A673 (cell line): ENCODE results near the gene ZNF789. TPM values are rescaled to one million over a fixed set of nuclear protein-coding genes. Genes with fewer than 3 reads are reported as not detected.

Experiments
- BruUV-seq: library from RNA; stranded (reverse); fragments of 400-500 nt; replicated peaks from 2 replicates; lab custom pipeline; 2021; lab: Mats Ljungman, UMichigan
- CTCF ChIA-PET: fragments of 300-600 bp; sonication (Branson Sonifier 250); formaldehyde crosslinking; loops from one replicate; lab custom pipeline; 2022; ENCODE audit warnings: antibody characterized with exemption; lab: Charles Lee
- POLR2A ChIA-PET: fragments of 300-600 bp; sonication (Branson Sonifier 250); formaldehyde crosslinking; loops from one replicate; lab custom pipeline; 2022; ENCODE audit warnings: antibody characterized with exemption; ENCODE audit not compliant: low non-redundant PET; lab: Charles Lee
- DNase-seq: peaks from one replicate; pipeline ENCODE4 v3.0.0-alpha.2; 2015; ENCODE audit warnings: low spot score
- H3K27ac ChIP-seq: fragments of 200-600 bp; sonication (generic); 2 replicates; pipeline ENCODE4 v1.5.1; 2016; ENCODE audit warnings: mixed run types, low read depth, mild to moderate bottlenecking, mixed read lengths, antibody characterized with exemption, low read length; ENCODE audit not compliant: poor library complexity, severe bottlenecking
- H3K27me3 ChIP-seq: fragments of 200-600 bp; sonication (generic); replicated peaks from 2 replicates; pipeline ENCODE4 v1.6.1; 2017; ENCODE audit warnings: mixed run types, low read depth, mild to moderate bottlenecking, mixed read lengths, antibody characterized with exemption, low read length; ENCODE audit not compliant: insufficient read depth, poor library complexity
- H3K36me3 ChIP-seq: fragments of 200-600 bp; sonication (generic); 2 replicates; pipeline ENCODE4 v1.6.1; 2016; ENCODE audit warnings: mixed run types, mild to moderate bottlenecking, mixed read lengths, antibody characterized with exemption, low read length; ENCODE audit not compliant: insufficient read depth, poor library complexity, severe bottlenecking
- H3K4me1 ChIP-seq: fragments of 200-600 bp; sonication (generic); 2 replicates; pipeline ENCODE4 v1.6.1; 2017; ENCODE audit warnings: mixed run types, mild to moderate bottlenecking, mixed read lengths, antibody characterized with exemption, low read length; ENCODE audit not compliant: insufficient read depth, poor library complexity, severe bottlenecking
- H3K4me3 ChIP-seq: fragments of 200-600 bp; sonication (generic); 2 replicates; pipeline ENCODE4 v1.5.1; 2016; ENCODE audit warnings: low read depth, mixed run types, mild to moderate bottlenecking, mixed read lengths, low read length; ENCODE audit not compliant: poor library complexity, severe bottlenecking
- H3K9me3 ChIP-seq: fragments of 200-600 bp; sonication (generic); 2 replicates; pipeline ENCODE4 v1.6.1; 2016; ENCODE audit warnings: mixed run types, low read depth, mild to moderate bottlenecking, mixed read lengths, antibody characterized with exemption, low read length; ENCODE audit not compliant: poor library complexity, severe bottlenecking
- CTCF ChIP-seq: fragments of 300-800, 200-600 bp; sonication (generic); conservative IDR thresholded peaks from 2 replicates; pipeline ENCODE4 v1.5.1; 2017; ENCODE audit warnings: low read depth, mild to moderate bottlenecking, antibody characterized with exemption, low read length, moderate library complexity, mixed read lengths
- EZH2 ChIP-seq: fragments of 200-600 bp; sonication (generic); IDR thresholded peaks from 2 replicates; pipeline ENCODE4 v1.6.1; 2017; ENCODE audit warnings: borderline replicate concordance, low read depth, mild to moderate bottlenecking, mixed read lengths, antibody characterized with exemption, low read length; ENCODE audit not compliant: poor library complexity, severe bottlenecking
- intact Hi-C: fragments of 100-400 bp; cut with micrococcal nuclease; formaldehyde crosslinking; loops from one replicate; pipeline ENCODE4 v1.10.0; 2022; ENCODE audit not compliant: unreplicated experiment
- total RNA-seq: library from RNA; stranded (reverse); gene quantifications from 2 replicates; pipeline ENCODE4 v1.2.3, GENCODE V29; 2021

ZNF789 gene
- total RNA-seq, 1 experiment from 2014 or later: 17.0 TPM

- Histone ChIP-seq H3K4me3 (no peak overlapping the region), H3K27me3 (no peaks in the 10 kb centered on the region), H3K36me3 (peaks cover 79% of the 10 kb centered on the region), H3K27ac (no peak overlapping the region), H3K9me3 (no peaks in the 10 kb centered on the region), H3K4me1 (no peaks in the 10 kb centered on the region)
- CTCF ChIA-PET: no interaction called here
- no TSS peak for BruUV-seq
- intact Hi-C loops: no loop called here
- POLR2A ChIA-PET: no interaction called here
- DNase-seq: no peak
- TF ChIP-seq CTCF: no peak
- TF ChIP-seq EZH2: no peak
Observed at GRCh38 chr7:99457050-99457649, 15.5 kb upstream of the ZNF789 start.

GRCh38 chr7:99457650-99458493 lies 14.8 kb upstream of the ZNF789 start:
- Histone ChIP-seq H3K4me3 (no peak overlapping the region), H3K9me3 (no peaks in the 10 kb centered on the region), H3K27me3 (no peaks in the 10 kb centered on the region), H3K27ac (no peak overlapping the region), H3K36me3 (peaks cover 74% of the 10 kb centered on the region), H3K4me1 (no peaks in the 10 kb centered on the region)
- ChIA-PET CTCF (no interaction called here), POLR2A (no interaction called here)
- no peak for TF ChIP-seq EZH2
- TF ChIP-seq CTCF: no peak
- no TSS peak for BruUV-seq
- intact Hi-C loops: no loop called here
- no peak for DNase-seq

- ChIA-PET CTCF (no interaction called here), POLR2A (no interaction called here)
- H3K4me3 ChIP-seq: no peak overlapping the region
- peak; percentile 48 for DNase-seq
- BruUV-seq: no TSS peak
- peaks cover 70% of the 10 kb centered on the region for H3K36me3 ChIP-seq
- H3K27ac ChIP-seq: no peak overlapping the region
- TF ChIP-seq CTCF: peak; percentile 48
- TF ChIP-seq EZH2: no peak
- no peaks in the 10 kb centered on the region for H3K9me3 ChIP-seq
- no peaks in the 10 kb centered on the region for H3K4me1 ChIP-seq
- no peaks in the 10 kb centered on the region for H3K27me3 ChIP-seq
- intact Hi-C loops: no loop called here
Observed at GRCh38 chr7:99459087-99459486, 13.6 kb upstream of the ZNF789 start.
